H1 (cell line): ENCODE data around the gene PLOD1. TPM values are rescaled to one million over a fixed set of nuclear protein-coding genes. Genes with fewer than 3 reads are reported as not detected.

Experiments
- CTCF ChIP-seq, 3 experiments: IDR thresholded peaks; 1 replicate in 2 of 3; 2 replicates in 1 of 3; pipeline versions ENCODE4 v1.5.1 to v1.6.1; 2011; ENCODE audit warnings: low read length in 3 of 3, mild to moderate bottlenecking in 3 of 3, inconsistent platforms in 2 of 3, low read depth in 1 of 3, moderate library complexity in 1 of 3; ENCODE audit not compliant: insufficient read depth in 1 of 3; ENCODE audit errors: control extremely low read depth in 1 of 3
- GABPA ChIP-seq: IDR thresholded peaks from 2 replicates; pipeline ENCODE4 v1.6.1; 2011; ENCODE audit warnings: mild to moderate bottlenecking, low read length, moderate library complexity, borderline replicate concordance; ENCODE audit not compliant: insufficient read depth
- KDM4A ChIP-seq: IDR thresholded peaks from one replicate; pipeline ENCODE4 v1.7.1; 2012; ENCODE audit warnings: low read depth, mild to moderate bottlenecking, moderate library complexity, low read length, inconsistent platforms; ENCODE audit not compliant: severe bottlenecking
- RBBP5 ChIP-seq: IDR thresholded peaks from 2 replicates; pipeline ENCODE4 v1.7.1; 2012; ENCODE audit warnings: low read depth, mild to moderate bottlenecking, inconsistent platforms, low read length, moderate library complexity, borderline replicate concordance
- SRF ChIP-seq: IDR thresholded peaks from 2 replicates; pipeline ENCODE4 v1.6.1; 2011; ENCODE audit warnings: mild to moderate bottlenecking, low read depth, low read length, moderate library complexity
- TAF1 ChIP-seq: IDR thresholded peaks from 2 replicates; pipeline ENCODE4 v1.6.1; 2011; ENCODE audit warnings: mild to moderate bottlenecking, low read depth, low read length
- polyA plus RNA-seq, 7 experiments: library from polyadenylated mRNA; depleted of rRNA in 3 of 7; stranded (reverse) in 5 of 7; unstranded in 2 of 7; fragments of >200 nt in 5 of 7; fragments of 200-250 nt in 2 of 7; gene quantifications; 1 replicate in 5 of 7; 2 replicates in 1 of 7; 4 replicates in 1 of 7; pipeline versions ENCODE4 v1.2.1 to v1.2.3, GENCODE V29; 2011 to 2013; ENCODE audit warnings: missing spikeins in 2 of 7, mixed read lengths in 2 of 7
- total RNA-seq: library from RNA; stranded (reverse); fragmentation: NEBNext Ultra II Directional; extraction: Animal tissue kit (Norgen Biotek cat#: 25700); gene quantifications from 2 replicates; pipeline ENCODE4 v1.2.1, GENCODE V29; 2021
- TF ChIP-seq, protein P1 (sequence below): IDR thresholded peaks from 2 replicates; pipeline ENCODE4 v1.6.1; 2012; ENCODE audit warnings: inconsistent platforms
- TF ChIP-seq, protein P2 (sequence below): IDR thresholded peaks from 2 replicates; pipeline ENCODE4 v1.6.1; 2012; ENCODE audit warnings: inconsistent platforms

PLOD1 gene
- total and polyA plus RNA-seq, 2 of the 8 experiments (the other 6 are each of a cell fraction or from before 2014, with no cell fraction given) = 44.9 to 51.8 TPM

DNA sequence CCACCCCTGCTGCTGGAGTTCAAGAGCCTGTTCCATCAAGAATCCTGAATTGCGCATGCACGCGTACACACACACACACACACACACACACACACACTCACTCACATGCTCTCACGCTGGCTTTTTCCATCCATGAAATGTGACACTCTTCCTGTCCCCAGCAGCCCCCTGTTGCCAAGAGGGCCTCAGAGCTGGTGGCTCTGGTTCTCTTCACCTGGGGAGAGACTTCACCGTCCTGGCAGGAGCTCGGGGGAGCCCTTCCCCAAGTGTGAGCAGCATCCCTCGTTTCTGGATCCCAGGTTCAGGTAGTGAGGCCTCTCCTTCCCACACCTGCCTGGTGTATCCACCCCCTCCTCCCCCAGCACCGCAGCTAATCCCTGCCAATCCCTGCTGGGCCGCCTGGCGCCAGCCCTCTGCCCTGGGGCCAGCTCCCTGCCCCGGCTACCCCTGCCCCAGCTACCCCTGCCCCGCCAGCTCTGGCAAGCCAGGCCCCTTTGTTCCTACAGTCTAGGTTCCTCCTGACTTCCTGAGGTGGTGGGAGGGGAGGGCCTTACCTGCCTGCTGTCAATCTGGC, 9.9 kb downstream of the PLOD1 start (continued):
- TF ChIP-seq CTCF (IDR thresholded peaks at IDR 0.05; ENCODE audit: control extremely low read depth in 1 of 3, insufficient read depth in 1 of 3, low read depth in 1 of 3, low read length in 3 of 3) = 0 out of 4 replicates have a peak, but pooled peaks of 1 of the 3 experiments have one; percentile 1
- peak; percentile 58; the same call in 1 of the 2 replicates for TF ChIP-seq RBBP5
- TF ChIP-seq, protein P1, sequence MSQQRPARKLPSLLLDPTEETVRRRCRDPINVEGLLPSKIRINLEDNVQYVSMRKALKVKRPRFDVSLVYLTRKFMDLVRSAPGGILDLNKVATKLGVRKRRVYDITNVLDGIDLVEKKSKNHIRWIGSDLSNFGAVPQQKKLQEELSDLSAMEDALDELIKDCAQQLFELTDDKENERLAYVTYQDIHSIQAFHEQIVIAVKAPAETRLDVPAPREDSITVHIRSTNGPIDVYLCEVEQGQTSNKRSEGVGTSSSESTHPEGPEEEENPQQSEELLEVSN = no peak
- TF ChIP-seq KDM4A = no peak
- TF ChIP-seq, protein P2, sequence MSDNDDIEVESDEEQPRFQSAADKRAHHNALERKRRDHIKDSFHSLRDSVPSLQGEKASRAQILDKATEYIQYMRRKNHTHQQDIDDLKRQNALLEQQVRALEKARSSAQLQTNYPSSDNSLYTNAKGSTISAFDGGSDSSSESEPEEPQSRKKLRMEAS = peak; percentile 37
- TF ChIP-seq GABPA = no peak
- TF ChIP-seq SRF = no peak
- TF ChIP-seq TAF1 = no peak
